Nucleus accumbens (tissue), 56 donors: Measurements from ENCODE around the gene LTK.

ENCODE experiments used
- DNase-seq, 56 donors: peaks; one replicate each; lab custom pipeline; 2025; lab: John Stamatoyannopoulos, UW

LTK gene

DNA sequence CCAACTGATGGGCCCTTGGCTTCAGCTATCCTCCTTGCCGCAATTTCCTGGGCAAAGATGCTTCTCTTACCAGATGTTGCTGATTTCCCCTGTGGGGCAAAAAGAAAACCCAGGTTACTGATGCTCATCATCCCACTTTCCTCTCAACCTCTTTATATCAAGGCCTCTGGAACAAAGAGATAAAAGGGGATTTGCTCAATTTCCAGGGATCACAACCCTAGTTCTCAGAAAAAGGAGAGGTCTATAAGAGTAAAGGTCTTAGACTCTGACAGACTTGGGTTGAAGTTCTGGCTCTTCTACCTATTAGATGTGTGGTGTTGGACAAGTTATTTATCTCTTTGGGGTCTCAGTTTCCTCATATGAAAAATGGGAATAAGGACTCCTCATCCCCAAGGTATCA is 21.9 kb upstream of the LTK start:
- DNase-seq, result no peak

- DNase-seq, result no peak
Measured at GRCh38 chr15:41530363-41530956, 16.8 kb upstream of the LTK start.

DNA sequence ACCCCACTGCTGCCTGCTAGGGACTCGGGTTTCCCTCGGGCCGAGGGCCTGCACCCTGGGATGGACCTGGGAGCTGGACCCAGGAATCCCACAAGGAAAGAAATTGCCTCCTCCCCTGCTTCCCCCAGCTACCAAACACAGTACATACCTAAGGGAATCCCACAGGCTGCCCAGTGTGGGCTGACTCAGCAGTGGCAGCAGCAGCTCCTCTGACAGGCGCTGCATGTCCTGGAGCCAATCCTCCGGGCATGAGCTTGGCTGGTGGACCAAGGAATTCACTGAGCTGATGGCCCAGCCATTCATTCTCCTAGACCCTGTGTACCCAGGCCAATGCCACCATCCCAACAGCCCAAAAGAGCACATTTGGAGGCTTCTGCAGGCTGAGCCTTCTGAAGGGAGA is 9.5 kb upstream of the LTK start:
- DNase-seq, result no peak

DNA sequence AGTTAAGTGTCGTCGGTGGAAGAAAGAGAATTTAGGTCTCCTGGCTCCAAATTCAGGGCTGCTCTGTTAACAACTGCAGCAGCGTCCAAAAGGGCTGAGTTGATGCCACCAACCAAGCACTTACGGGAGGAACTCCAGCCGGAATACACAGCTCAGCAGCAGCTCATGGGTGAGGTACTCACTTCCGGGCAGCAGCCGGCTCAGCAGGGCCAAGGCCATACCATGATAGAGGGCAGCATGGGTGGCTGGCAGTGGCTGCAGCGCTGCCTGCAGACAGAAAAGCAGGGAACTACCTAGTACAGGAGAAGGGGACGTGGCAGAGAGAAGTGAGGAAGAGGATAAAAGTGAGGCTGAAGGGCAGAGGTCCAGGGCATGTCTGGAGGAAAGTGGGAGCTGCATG is 8.0 kb upstream of the LTK start:
- no peak for DNase-seq

DNA sequence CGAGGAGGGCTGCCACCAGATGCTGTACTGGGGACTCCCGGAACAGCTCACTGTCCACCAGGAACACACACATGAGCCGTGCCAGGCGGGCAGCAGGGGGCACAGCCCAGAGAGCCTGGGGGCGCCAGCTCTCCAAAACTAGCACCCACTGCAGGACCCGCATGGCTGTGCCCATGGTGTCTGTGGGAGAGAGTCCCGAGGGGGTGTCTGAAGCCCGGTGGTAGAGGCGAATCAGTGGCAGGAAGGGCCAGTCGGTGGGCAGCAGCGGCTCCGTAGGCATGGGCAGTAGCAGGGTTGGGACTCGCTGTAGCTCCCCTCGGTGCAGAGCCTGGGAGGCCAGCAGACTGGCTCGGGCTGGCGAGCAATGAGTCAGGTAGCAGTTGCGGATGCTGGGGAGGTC is 7.0 kb upstream of the LTK start:
- no peak for DNase-seq

- DNase-seq, result no peak
Measured at GRCh38 chr15:41517895-41518449, 4.3 kb upstream of the LTK start.

DNA sequence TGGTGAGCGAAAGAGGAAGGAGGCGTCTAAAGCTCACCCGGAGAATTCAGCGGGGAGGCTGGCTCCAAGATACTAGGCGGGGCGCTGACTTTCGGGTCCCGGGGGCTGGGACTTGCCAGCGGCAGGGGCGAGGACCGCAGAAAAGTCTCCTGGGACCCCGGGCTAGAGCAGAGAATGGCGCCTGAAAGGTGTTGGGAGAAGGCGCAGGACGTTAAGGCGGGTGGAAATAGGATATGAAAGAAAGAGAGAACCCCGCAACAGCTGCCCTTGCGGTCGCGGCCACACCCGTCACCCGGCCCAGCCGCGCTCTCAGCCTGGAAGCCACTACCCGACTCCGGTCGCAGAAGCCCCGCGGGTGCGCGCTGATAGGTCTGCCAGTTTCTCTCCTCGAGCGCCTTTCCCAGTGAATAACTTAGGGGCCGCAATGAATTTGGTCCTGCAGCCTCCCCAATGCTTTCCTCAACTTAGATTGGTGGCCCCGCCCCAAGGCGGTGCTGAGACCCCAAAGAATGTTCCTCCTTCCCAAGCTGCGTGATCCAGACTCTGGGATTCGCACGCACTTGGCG is 604 bp downstream of the LTK start:
- no peak for DNase-seq

DNA sequence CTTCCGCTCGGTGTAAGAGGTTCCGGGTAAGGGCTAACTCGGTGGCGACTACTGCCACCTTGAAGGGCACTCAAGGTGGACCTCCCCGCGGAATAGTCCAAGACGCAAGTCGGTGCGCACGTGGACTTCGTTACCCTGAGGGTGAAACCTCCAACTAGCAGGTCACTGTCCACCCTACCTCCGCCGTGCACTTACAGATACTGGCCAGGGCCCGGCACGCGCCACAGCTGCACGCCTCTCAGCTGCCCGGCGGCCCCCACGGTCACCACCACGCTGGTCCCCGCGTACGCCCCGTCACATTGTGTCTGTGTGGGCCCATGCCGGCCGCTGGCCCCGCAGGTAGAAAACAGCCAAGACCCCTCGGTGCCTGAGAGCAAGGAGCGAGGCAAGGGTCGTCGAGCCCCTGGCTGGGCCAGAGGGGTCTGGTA is 1.1 kb downstream of the LTK start:
- DNase-seq, result no peak

- no peak for DNase-seq
Measured at GRCh38 chr15:41511899-41512369, 1.7 kb downstream of the LTK start.

DNA sequence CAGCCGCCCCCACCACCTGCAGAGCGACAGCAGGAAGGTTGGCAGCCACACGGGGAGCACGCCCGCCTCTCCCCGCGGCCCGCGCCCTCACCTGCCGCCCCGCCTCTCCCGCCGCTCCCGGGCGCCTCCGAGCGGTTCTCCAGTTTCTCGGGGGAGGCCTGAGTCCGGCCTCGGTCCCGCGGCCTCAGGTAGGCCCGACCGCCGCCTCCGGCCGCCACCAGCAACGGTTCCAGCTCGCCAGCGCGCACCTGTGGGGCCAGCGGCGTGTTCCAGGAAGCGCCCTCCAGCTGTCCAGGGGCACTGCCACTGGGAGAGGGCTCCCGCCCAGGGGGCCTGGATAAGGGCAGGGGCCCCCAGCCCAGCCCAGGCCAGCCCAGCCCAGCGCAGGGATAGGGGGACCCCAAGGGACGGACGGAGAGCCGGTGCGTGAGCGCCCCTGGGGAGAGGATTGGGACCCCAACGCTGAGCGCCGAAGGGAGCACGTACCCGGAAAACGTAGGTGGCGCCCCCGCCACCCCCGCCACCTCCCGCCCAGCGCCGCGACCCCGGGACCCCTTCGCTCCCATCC is 2.2 kb downstream of the LTK start:
- peak in 1 of 56 donors; percentile 15 for DNase-seq

DNA sequence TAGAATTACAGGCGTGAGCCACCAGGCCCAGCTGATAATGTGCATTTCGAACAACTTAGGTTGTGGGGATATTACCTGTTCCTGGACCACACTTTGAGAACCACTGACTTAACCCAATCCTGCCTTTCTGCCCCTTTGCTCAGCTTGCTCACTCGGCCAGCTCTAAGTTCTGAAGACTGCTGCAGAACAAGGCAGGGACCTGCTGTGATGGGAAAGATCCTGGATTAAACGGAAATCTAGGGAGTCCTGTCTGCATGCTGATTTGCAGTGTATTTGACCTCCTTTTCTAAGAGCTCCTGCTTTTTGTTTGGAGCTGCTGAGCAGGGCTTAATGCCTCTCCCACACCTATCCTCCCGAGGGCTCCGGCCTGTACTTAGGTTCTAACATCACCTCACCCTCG is 2.9 kb downstream of the LTK start:
- no peak for DNase-seq

- DNase-seq, result no peak
Measured at GRCh38 chr15:41507820-41508290, 5.8 kb downstream of the LTK start.

- no peak for DNase-seq
Measured at GRCh38 chr15:41506796-41507341, 6.8 kb downstream of the LTK start.

DNA sequence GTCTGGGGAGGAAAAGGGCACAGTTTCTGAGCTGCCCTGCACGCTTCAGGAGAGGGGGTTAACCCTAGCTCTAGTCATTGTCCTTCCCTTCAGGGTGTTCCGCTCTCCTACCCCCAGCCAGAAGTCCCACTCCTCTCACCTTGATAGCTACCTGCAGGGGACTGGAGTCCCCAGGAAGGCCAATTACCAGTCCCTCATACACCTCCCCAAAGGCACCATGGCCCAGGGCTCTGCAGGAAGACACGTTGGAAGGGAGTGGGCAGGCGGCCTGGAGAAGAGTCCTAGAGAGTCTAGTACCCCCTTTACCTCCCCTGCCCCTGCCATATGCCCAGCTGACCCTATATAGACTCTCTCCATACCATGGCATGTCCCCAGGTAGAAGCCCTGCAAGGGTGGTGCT is 7.9 kb downstream of the LTK start:
- no peak for DNase-seq

DNA sequence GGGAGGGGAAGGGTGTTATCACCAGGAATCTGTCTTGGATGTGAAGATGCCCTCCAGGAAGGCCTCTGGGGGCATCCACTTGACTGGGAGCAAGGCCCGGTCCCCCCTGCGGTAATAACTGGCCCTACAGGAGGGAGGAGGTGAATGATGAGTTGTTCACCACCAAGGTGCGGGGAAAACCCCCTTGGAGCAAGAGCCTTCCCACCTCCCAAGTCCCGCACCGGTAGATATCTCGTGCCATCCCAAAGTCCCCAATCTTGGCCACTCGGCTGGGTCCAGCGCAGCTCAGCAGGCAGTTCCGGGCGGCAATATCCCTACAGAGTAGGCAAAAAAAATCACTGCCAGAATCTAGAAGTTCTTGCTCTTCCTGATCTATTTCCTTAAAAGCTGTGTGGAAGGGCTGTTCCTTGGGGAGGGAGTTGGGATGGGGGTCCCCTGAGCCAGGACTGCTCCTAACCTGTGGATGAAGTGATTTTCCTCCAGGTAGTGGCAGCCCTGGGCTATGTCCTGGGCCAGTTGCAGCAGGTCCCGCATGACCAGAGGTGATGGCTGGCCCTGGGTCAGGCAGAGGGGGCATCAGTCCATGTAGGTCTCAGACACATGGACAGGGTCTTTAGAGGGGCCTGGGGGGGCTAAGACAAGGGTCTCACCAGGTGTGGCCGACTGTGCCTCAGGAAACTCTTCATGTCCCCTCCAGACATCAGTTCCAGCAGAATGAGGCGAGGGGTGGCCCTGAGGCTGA is 8.7 kb downstream of the LTK start:
- no peak for DNase-seq

- DNase-seq, result peak in 2 of 56 donors; percentile 2 to 13
Measured at GRCh38 chr15:41503669-41504010, 10.0 kb downstream of the LTK start.

DNA sequence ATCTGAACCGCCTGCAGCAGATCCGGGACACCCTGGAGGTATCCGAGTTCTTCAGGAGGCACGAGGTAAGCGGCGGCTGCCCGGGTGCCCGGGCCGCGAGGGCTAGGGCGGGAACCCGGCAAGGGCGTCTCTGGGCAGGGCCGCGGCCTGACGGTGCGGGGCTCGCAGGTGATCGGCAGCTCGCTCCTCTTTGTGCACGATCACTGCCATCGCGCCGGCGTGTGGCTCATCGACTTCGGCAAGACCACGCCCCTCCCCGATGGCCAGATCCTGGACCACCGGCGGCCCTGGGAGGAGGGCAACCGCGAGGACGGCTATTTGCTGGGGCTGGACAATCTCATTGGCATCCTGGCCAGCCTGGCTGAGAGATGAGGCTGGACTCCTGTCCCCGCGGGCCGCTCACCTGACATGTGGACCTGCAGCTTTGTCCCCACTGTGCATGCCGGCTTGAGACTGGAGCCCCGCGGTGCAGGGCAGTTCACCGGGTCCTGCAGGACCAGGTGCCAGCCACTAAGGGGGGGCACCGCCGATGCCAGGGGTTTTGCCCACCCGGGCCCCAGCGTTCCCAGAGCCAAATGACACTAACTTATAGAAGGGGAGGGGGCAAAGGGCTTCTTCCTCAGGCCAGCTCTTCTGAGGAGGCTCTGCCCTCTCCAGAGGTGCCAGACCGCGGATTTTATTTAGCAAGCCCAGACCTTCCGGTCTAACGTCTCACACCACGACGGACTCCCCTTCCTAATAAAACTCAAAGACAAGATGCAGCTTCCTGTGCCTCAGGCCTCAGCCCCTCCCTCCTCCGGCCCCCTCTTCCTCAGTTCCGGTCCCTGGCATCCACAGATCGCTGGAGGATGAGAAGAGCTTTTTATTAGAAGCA is 10.6 kb downstream of the LTK start:
- no peak for DNase-seq

DNA sequence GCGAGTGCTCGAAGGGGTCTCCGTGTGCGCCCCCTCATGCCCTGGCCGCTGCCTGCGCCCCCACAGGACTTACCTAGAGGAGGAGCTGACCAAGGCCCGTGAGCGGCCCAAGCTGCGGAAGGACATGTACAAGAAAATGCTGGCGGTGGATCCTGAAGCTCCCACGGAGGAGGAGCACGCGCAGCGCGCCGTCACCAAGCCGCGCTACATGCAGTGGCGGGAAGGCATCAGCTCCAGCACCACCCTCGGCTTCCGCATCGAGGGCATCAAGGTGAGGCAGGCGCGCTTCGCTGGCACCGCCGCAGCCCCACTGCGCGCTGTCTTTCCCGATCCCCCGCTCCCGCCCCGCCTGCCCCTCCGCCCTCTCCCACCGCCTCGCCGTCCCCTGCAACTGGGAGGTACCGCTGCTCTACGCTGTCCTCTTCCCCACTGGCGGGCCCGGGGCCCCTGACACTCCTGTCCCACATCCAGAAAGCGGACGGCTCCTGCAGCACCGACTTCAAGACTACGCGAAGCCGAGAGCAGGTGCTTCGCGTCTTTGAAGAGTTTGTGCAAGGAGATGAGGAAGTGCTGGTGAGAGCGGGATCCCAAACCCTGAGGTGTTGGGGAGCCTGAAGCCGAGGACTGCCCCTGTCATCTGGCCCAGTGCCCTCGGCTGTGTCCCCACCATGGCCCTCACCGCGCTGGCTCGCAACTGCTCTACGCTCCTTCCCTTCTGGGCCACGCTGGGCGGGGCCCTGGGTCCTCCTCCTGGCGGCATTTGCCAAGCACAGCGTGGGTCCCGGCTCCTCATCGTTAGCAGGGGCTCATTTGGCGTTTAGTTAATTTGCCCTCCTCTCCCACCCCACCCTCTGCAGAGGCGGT is 11.5 kb downstream of the LTK start:
- DNase-seq, result no peak
